HG03039 (cell line): ENCODE data around the gene BCKDHA.
"Not testable (repeated sequence)": the region's sequence is repeated elsewhere in the genome, so short reads cannot be mapped to it uniquely, and the experiment has no call there.

Experiments
- ATAC-seq: cut with Tn5 transposase; IDR thresholded peaks from one replicate; pipeline ENCODE4 v1.9.1; 2021; ENCODE audit warnings: mild to moderate bottlenecking, moderate library complexity; ENCODE audit not compliant: unreplicated experiment

BCKDHA gene

DNA sequence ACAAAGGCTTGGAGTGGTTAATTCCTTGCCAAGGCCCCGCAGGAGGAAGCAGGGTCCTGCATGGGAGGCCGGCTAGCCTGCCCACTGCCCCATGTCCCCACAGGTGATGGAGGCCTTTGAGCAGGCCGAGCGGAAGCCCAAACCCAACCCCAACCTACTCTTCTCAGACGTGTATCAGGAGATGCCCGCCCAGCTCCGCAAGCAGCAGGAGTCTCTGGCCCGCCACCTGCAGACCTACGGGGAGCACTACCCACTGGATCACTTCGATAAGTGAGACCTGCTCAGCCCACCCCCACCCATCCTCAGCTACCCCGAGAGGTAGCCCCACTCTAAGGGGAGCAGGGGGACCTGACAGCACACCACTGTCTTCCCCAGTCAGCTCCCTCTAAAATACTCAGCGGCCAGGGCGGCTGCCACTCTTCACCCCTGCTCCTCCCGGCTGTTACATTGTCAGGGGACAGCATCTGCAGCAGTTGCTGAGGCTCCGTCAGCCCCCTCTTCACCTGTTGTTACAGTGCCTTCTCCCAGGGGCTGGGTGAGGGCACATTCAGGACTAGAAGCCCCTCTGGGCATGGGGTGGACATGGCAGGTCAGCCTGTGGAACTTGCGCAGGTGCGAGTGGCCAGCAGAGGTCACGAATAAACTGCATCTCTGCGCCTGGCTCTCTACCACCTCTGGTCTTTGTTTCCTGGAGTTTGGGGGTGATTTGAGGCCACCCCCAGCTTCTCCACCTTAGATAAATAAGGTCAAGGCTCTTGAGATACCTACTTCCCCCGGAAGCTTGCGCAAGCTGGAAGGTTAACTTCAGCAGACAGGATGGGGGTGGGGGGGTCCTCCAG is 26.9 kb downstream of the BCKDHA start:
- no peak for ATAC-seq

DNA sequence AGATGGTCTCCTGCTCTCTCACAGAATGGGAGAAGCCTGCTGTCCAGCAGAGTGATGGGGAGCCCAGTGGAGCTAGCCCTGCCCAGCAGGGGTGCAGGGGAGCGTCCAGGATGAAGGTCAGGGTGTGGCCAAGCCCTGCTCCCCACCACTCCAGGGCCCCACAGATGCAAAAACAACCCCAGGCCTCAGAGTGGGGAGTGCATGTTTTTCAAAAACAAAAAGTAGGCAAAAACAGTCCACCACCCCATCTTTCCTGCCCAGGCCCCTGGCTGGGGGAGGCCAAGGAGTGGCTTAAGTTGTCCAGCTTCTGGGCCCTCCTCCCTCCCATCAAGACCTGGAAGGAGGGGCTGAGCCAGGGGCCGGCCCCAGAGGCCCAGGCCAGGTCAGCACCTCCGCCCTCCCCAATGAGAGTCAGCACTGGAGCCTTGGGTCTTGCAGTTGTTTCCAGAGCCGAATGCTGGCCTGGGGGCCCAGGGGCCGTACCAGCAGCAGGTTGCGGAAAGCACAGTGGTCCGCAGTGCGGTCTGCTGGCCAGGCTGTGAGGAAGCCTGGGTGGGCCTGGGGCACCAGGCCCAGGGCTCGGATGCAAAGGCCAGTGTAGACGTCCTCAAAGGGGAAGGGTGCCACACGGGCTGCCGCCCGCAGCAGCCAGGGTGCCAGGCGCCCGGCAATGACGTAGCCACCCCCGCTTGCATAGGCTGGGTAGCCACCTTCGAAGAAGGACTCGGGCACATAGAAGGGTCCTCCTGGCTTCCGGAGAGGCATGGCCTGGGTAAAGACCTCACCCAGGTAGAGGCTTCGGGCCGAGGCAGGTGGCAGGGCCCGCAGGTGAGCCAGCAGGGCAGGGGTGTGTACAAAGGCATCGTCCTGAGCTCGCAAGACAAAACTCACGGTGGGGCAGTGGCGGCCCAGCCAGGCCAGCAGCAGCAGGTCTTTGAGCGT is 27.8 kb downstream of the BCKDHA start:
- ATAC-seq: no peak

DNA sequence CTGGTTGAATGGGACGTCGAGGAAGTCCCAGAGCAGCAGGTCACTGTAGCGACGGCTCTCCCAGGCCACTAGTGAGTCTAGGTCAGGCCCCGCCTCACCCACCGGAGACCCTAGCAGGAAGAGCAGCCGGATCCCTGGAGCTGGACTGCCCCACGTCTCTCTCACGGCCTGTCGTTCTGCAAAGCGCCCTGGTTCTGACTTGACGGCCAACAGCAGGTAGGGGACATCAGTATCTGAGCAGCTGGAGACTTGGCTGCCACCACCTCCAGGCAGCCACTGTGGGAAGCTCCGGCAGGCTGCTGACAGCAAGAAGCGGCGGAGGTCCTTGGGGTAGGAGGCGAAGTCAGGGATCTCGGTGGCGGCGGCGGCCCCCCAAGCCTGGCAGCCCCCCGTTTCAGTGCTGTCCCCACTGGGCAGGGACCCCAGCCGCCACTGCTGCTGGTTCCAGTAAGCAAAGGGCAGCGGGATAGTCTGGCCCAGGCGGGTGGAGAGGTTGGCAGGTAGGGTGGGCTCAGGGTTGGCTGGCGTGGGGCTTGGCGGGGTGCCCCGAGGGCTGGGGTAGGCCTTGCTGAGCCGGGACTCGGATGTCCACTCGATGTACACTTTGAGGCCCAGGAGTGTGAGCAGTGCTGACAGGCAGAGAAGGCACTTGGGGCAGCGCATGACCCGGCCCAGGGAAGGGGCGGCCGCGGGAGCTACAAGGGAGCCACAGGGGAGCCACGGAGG is 28.7 kb downstream of the BCKDHA start:
- no peak for ATAC-seq

DNA sequence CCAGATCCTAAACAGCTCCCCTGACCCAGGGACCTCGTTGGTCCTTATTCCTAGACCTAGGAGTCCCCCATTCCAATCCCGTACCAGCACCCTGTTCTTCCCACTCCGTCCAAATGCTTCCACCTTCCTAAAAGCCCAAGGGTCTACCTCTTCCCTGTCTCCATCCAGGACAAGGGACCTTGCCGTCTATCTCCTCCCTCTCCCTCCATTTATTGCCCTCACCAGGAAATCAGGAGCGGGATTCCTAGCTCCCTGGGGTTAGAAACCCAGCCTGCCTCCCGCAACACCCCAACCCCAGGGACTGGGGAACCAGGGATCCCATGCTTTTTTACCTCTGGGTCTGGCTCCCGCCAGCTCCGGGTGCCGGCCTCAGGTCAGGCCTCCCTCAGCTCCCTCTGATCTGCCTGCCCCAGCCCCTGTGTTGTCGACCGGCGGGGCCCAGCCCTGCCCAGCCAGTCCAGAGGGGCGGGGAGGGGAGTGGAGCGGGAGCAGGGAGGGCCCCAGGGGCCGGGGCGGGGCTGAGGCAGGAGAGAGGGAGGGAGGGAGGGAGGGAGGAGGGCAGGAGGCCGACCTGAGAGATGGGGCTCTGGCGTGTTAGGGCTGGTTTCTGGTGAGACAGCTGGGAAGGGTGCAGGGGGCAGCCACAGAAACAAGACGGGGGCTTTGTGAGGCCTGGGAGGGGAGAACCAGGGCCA is 29.5 kb downstream of the BCKDHA start, which contains the start of gene B3GNT8:
B3GNT8 (minus strand) TSS at position 423 of the 695 bp plus-strand sequence. CDS start 596 bp downstream, outside the sequence.
- ATAC-seq: no peak

DNA sequence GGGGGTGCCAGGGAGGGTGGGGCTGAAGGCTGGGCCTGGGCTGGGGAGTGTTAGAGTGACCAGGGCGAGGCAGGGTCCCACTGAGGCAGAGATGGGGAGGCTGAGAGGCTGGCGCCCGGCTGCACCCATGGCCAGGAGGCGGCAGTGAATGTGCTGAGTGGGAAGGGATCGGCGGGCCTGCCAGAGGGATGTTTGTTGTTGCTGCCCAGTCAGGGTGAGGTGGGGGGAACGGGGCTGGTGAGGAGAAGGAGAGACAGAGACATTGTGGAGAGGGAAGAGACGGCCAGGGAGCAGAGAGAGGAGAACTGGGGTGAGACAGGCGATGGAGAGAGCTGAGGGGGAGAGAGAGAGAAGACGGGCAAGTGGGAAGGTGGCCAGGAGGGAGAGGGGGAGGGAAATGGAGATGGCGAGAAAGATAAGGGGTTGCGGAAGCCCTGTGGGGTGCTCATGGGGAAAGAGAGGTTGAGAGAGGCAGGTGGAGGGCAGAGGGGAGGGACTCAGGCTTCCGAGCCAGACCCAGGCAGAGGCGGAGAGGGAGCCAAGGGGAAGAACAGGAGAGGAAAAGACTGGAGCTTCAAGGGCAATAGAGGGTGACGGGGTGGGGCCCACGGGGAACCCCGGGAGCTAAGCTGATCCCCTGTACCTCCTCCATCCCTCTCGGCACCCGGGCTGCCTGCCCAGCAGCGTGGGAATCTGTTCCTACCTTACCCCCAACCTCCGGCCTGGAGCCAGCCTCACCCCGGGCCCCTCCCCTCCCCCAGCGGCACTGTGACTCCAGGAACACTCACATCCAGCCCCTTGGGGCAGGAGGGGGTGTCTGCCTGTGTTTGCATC is 30.2 kb downstream of the BCKDHA start:
- no peak for ATAC-seq

DNA sequence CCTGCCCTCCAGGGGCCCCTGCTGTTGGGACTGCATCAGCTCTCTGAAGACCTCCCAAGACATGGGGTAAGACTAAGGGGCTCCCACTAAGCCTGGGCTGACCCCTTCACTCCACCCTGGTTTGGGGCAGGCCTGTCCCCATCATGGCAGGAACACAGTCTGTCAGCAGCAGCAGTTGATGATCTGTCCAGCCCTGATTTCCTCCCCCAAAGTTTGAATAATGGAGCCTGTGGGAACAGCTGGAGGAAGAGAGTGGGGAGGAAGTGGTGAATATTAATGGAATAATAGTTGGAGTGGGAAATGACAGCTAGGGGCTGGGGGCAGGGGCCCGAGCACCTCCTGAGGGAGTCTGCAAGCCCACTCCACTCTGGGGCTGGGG is 30.9 kb downstream of the BCKDHA start:
- no peak for ATAC-seq

DNA sequence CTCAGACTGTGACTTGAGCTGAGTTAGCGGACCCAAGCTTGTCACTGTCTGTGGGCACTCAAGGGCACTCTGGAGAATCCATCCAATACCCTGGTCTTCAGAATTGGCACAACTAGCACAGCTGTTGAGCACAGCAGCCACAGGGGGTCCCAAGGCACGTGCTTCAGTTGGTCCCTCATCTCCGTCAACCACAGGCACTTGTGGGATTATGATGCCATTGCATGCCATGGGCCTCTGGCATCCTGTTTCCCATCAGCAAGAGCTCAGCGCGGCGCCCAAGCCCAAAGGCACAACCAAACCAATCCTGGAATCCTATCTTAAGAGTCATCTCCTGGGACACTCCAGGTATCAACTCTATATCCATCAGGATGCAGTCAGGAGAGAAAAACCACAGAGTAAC is 33.3 kb downstream of the BCKDHA start:
- ATAC-seq: no peak

DNA sequence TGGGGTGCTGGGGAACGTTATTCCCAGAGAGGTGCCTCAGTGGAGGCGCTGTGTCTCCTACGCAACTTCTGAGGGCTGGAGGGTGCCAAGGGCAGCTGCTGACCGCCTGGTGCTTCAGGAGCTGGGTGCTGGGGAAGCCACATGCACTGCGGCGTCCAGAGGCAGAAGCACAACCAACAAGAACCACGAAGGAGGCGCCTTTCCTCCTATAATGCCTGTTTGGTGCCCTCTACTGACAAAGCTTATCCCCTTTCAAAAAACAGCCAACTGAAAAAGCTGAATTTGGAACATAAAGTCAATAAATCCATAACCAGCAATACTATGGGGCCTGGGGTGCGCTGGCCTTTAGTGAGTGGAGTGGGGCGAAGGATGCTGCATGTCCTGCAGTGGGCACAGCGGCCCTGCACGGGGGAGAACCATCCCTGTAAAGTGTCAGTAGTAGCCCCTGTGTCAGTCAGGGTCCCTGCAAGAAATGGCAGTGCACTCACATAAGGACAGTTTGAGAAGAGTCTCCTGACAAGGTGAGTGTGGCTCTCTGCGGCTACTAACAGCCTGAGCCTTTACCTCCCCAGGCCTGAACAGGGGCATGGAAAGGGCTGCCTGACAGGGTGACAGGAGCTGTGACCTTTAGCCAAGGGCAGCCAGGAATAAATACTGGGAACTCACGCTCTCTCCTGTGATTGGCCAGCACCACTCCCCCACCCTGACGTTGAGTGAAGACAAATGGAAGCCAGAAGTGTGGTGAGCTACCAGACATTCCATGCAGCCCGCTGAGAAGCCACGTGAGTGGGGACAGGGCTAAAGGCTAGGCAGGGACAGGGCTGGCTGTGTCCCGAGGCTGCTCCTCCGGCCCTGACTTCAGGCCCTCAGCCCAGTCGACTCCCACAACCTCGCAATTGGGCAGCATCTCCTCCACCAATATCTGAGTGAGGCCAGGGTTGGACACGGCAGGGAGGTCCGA is 34.1 kb downstream of the BCKDHA start:
- ATAC-seq: no peak

DNA sequence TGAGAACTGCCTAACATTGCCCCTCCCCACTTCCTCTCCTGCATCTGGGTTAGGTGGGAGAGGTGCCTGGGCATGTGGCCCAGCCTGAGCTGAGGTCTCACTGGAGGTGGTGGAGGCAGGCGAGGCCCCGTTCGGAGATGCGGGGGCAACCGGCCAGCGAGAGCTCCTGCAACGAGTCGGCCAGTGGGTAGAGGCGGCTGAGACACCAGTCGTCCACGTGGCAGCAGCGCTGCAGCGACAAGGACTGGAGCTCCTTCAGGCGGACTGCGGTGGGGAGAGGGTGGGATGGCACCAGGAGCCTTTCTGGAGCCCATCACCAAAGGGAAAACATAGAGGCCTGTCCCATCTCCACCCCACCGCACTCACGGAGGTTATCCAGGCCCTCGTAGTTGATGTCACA is 35.6 kb downstream of the BCKDHA start:
- no peak for ATAC-seq

DNA sequence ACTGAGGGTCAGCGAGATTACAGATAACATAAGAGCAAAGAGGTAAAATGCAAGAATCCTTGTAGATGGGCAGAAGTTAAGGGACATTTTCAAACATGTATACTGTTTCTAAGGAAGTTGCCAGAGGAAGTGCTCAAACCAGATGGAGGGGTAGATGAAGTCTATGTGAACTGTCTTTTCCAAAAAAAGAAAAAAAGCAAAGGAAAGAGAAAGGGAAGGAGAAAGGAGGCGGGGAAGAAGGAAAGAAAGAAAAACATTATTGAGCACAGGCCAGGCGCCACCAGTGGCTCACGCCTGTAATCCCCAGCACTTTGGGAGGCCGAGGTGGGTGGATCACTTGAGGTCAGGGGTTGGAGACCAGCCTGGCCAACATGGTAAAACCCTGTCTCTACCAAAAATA is 36.8 kb downstream of the BCKDHA start:
- no peak for ATAC-seq

DNA sequence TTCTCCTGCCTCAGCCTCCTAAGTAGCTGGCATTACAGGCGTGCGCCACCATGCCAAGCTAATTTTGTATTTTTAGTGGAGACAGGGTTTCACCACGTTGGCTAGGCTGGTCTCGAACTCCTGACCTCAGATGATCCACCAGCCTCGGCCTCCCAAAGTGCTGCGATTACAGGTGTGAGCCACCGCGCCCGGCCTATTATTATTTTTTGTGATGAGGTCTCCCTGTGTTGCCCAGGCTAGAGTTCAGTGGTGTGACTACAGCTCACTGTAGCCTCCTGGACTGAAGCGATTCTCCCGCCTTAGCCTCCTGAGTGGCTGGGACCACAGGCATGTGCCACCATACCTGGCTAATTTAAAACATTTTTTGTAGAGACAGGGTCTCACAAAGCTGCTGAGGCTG is 37.8 kb downstream of the BCKDHA start:
- ATAC-seq: not testable (repeated sequence)

DNA sequence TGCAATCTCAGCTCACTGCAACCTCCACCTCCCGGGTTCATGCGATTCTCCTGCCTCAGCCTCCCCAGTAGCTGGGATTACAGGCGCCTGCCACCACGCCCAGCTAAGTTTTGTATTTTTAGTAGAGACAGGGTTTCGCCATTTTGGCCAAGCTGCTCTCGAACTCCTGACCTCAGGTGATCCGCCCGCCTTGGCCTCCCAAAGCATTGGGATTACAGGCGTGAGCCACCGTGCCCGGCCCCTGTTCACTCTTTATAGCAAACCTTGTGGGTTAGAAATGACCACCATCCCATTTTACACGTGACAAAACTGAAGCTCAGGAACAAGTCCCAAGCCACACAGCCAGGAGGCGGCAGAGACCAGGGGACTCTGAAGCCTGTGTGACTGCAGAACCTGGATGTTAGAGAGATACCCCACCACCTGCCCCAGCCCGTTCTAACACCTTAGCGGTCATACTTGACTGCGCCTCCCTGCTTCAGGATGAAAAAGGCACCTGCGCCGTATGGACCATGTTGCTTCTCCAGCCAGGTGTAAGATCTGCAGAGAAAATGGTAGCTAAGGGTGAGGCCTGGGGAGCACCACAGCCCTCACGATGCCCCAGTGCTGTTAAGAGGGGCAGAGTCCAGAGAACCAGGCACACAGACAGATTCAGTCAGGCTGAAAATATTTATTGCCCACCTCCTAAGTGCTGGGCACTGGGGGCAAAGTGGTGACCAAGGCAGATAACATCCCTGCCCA is 38.5 kb downstream of the BCKDHA start:
- no peak for ATAC-seq

DNA sequence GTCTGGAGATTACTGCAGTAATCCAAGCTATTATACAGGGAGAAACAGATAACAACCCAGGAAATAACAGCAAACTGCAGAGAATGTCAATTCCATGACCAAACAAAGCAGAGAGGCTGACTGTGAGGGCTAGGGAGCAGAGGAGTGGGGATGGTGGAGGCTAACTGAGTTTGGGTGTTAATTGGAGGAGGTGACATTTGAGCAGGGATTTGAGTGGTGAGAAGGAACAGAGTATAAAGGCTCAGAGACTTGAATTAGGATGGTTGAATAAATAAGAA is 39.0 kb downstream of the BCKDHA start:
- ATAC-seq: no peak

DNA sequence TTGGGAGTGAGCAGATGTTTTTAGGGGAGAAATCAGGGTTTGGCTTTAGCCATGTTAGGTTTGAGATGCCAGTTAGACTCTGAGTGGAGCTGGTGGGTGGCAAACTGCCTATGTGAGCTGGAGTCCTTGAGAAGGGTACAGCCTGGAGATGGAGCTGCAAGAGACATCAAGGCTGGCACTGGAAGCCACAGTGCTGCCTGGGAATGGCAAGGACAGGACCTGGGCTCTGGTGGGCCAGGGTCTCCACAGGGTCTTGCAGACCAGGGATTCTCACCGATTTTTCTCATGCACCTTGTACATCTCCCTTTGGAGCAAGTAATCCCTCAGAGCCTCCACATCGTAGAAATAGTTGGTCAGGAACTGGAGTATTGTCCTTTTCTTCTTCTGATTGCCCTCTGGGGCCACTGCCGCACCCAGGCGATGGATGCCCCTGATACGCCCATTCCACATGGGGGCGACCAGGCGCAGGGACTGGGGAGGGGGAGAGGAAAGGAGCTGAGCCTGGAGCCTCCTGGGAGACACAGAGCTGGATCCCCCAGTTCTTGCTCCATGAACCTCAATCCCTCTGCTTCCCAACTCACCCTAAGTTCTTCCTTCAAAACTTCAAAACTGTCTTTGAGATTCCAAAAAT is 40.4 kb downstream of the BCKDHA start:
- ATAC-seq: no peak

DNA sequence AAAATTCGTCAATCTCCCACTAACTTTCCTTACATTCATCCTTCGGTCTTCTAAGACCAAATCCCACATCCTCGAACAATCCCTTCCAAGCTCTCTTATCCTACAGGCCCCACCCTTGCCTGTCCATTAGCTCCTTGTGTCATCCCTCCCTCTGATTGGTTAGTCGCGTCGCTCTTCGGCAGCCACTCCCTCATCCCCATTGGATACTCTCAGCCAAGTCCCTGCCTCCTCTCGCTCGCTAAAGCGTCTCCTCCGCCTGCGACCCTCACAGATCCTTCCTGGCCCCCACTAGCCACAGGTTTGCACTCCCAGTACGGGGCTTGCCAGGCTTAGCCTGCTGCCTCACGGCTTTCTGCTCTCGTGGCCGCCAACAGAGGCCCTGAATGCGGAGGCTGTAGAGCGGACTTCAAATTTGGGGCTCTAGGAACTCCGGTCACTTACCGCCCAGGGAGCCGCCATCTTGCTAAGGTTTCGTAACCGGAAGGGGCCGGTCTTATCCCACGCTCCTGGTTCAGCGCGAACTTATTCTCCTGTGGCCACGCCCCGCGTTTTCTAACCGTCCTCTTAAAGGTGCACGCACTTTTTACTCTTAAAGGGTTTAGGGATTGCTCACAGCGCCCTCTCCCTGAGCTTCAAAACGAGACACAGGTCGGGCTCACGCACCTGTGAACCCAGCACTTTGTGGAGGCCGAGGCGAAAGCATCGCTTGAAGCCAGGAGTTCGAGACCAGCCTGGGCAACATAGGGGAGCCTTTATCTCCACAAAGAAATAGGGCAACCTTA is 42.0 kb downstream of the BCKDHA start, which contains the start of gene DMAC2:
DMAC2 (minus strand) TSS at position 472 of the 782 bp plus-strand sequence; CDS start at position 459, 13 bp downstream.
- peak; percentile 81 for ATAC-seq

DNA sequence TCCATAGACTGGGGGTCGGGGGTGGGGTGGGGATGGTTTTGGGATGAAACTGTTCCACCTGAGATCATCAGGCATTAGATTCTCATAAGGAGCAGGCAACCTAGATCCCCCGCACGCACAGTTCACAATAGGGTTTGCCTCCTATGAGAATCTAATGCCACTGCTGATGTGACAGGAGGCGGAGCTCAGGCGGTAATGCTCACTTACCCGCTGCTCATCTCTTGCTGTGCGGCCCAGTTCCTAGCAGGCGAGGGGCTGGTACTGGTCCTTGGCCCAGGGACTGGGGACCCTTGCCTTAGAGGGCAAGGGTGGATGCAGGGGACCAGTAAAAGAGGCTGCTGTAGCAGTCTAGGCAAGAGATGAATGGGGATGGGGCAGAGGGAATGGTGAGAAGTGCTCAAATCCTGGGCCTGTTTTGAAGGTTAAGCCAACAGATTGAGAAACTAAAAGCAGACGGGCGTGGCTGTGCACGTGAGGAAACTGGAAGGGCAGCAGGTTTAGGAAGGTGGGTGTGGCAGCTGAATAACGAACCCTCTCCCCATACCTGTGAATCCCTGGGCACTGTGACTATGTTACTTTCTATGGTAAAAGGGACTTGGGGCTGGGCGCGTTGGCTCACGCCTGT is 43.8 kb downstream of the BCKDHA start:
- no peak for ATAC-seq
